NCI-H2196 treated with DMSO at 0.1 percent for 48 hours (cell line): ENCODE data around the gene BCAS1.

Source experiments
- DNase-seq: peaks from one replicate; lab custom pipeline; 2025; ENCODE audit not compliant: unreplicated experiment; lab: John Stamatoyannopoulos, UW

BCAS1 gene

DNA sequence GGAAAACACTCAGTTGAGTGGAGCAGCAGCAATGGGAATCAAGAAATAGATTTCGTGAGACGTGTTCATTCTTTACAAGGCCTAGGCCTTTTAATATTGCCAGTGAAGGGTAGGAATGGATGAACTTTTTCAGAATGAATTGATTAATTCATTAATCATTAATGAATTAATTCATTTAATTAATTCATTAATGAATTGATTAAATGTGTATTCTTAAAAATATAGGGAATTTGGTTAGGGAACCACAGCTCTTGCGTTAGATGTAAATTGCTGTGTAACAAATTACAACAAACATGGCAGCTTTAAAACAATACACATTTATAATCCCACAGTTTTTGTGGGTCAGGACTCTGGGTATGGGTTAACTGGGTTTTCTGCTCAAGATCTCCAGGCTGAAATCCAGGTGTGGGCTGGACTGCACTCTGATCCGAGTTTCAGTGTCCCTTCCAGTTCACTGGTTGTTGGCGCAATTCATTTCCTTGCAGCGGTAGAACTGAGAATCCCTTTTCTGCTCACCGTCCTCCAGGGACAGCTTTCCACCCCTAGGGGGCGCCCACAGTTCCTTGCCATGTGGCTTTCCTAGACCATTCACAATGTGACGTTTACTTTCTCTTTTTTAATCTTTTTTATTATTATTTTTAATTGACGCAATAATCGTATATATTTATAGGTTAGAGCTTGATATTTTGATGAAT is 32.8 kb upstream of the BCAS1 start:
- no peak for DNase-seq

DNA sequence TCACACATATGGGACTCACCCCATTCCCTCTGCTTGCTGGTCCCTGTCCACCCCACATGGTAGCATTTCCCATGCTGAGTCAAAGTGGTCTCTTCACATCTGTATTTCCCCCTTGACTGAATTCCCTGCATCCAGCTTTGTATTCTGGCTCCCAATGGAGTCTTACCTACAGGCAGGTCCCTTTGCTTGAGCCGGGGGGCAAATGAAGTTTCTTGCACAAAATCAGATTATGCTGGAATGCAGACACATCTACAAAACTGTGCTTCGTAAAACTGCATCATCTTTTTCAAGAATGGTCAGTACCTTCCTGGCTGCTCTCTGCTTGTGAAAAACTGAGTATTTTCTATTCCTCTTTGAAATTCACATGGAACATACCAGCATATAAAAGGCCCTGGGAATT is 32.1 kb upstream of the BCAS1 start:
- no peak for DNase-seq

DNA sequence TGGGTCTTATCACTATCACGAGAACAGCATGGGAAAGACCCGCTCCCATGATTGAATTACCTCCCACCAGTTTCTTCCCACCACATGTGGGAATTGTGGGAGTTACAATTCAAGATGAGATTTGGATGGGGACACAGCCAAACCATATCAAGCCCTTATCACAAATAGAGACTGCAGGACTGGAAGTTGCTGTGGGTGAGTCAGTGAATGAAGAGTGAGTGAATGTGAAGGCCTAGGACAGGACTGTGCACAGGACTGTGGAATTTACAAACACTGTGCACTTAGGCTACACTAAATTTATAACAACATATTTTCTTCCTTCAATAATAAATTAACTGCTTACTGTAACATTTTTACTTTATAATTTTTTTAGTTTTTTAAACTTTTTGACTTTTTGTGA is 30.2 kb upstream of the BCAS1 start:
- no peak for DNase-seq

DNA sequence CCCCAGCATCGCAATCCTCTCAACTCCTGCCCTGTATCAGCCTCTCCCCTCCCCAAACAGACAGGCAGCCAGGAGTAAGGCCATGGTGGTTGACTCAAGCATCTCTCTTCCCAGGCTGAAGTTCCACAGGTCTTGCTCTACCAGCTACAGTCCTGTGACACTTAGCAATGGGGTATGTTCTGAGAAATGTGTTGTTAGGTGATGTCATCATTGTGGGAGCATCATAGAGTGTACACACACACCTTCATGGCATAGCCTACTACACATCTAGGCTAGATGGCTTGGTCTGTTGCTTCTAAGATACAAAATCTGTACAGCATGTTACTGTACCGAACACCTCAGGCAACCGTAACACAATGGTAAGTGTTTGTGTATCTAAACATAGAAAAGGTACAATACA is 29.5 kb upstream of the BCAS1 start:
- no peak for DNase-seq

DNA sequence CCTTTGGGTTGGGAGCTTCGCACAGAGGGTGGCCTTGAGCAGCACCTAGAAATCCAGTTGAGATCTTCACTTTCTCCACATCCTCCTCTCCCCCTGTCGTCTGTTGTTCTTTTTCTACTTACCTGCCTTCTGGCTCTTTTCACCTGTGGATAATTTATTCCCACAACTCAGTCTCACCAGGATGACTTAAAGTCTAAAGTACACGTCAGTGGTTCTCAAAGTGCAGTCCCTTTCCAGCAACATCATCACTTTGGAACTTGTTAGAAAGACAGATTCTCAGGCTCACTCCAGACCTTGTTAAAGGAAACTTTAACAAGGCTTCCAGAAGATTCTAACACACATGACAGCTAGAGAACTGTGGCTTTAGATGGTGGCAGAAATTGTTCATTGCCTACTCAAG is 27.7 kb upstream of the BCAS1 start:
- DNase-seq = no peak

DNA sequence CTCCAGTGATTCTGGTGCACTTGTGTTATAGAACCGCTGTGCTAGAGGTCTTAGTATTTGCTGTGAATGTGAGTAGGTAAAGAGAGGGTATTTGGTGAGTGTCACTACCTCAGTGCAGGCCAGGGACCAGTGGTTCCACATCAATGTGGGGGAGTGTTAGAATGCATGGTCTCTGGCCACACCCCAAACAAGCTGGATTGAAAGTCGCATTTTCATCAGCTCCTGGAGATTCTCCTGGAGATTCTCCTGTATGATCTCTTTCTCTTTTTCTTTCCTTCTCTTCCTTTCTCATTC is 26.8 kb upstream of the BCAS1 start:
- DNase-seq = no peak

DNA sequence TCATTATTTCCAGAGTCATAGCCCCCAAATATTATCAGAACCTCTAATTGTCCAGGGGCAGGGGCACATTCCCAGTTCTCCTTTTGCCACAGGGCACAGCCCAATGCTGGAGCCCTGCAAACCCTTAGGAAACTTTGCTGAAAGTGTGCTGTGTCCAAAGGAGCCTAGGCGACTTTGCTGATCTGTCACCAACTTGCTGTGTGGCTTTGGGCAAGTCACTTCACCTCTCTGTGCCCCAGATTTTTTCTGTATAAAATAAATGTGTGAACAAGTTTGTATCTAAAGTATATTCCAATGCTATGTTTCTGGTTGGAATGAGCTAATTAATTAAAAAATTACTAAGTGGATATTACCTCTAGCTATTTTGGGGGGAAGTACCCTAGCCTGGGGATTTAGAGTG is 25.4 kb upstream of the BCAS1 start:
- DNase-seq = no peak

DNA sequence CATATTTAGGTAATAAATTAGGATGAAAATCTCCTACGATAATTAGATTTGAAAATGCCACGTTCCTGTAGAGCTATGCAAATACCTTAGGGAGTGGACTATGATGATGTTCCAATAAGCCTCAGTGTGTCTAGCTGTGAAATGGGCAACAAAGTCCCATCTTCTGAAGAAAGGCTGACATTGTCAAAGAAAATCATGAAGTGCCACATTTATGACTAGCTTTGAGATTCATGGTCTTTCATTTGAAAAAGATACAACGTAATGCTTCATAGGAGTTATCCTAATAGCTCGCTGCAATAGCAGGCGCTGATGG is 23.8 kb upstream of the BCAS1 start:
- DNase-seq = no peak

DNA sequence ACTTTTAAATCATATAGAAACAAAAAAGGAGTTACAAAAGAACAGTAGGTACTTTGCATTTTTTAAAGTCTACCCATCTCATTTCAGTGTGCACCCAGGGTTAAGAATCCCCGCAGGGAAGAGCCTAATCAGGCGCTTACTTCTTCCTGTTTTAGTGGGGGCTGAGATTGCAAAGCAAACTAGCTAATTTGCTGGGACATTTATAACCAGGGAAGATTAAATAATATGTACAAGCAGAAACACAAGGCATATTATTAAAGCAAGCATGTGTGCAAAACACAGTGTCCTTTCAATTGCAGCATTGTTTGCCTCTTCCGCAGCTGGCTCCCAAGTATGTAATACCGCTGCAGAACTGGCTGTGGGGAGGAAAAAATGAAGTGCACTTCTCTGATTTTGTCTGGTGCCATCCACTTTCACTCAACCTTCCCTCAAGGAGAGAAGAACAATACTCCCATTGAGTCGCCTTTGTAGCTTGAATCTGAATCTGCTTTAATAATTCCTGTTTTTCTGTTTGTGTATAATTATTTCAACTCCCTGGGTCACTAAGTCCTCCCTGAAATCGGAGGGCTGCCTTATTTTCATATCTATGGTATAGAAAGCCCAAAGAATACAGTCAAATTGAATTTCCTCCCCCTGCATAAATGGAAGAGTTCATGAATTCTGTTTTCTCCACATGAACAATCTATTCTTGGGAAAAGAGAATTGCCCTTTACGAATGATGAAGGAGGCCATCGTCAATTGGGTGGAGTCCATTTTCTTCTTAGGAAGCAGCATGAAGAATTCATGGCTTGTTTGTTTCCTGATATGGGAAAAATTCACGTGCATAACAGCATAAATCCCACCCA is 23.3 kb upstream of the BCAS1 start:
- no peak for DNase-seq

DNA sequence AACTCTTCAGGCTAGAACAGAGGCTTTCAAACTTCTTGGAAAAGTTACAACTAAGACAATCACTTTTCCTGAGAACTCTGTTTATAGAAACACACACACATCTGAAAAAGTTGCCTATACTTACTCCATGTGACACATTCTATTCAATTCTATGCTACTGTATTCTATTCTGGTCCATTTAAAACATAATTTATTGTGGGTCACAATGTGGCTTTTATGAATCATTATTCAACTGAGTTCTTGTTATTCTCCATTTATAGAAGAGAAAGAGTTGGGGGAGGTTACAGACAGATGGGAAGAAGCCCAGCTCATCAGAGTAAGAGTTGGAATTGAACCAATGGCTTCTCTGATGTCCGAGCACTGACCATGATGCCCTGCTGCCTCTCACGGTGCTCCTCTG is 21.6 kb upstream of the BCAS1 start:
- DNase-seq = no peak

DNA sequence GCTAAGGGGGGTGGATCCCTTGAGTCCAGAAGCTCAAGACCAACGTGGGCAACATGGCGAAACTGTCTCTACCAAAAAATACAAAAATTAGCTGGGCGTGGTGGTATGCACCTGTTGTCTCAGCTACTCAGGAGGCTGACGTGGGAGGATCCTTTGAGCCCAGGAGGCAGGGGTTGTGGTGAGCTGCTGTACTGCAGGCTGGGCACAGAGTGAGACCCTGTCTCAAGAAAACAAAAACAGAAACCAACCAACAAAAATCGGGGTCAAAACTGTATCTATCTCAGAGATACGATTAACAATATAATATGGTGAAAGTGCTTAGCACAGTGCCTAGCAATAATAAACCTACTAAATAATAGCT is 20.7 kb upstream of the BCAS1 start:
- no peak for DNase-seq

DNA sequence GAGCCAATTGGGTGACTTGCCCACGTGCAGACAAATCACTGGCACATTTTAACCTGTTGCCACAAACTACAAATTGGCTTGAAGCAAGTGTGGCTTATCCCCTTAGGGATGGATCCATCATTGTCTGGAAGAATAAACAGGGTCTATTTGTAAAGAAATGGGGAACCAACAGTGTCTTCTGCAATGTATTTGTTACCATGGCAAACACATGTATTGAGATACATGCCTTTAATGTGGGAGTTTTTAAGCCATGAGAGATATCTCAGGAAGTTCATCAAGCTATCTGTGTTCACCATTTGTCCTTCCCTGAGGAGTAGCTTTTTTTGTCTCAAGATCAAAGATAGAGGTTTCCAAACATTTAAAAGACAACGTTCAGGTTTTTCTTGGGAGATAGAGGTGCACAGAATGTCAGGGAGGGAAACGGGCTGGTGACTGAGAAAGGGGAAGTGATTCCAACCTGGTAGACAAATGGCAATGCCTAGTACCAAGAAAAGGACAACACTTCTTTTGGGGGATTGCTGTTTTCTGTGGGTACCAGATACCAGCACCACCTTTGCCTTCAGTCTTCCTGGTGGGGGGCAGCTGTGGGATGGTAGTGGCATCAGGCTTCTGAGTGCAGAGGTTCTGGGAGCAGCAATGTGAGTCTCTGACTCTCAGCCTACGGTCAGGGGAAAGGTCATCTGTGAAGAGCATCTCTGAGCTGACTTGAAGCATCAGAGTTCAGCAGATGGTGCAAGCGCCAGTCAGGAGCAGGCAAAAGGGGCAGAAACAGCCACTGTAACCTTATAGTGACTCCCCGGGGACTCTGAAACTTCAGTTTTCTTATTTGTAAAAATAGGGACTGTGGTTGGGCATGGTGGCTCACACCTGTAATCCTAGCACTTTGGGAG is 20.1 kb upstream of the BCAS1 start:
- DNase-seq = no peak

DNA sequence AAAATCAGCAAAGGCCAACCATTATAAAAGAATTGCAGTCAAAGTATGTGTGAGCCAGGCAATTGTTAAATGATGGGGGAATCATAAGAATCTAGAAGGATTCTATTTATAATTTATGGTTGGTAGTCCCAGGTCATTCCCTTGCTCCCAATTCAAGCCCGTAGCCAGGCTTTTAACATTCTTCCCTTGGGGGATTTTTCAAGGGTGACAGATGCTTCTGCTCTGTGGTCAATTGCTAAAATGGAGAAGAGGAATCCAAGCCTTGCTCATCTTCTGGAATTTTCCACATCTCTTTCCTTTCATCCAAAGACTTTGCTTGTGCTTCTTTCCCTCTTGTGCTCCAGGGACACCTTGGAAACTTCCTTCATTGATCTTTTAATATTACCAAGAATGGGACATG is 18.0 kb upstream of the BCAS1 start:
- no peak for DNase-seq

DNA sequence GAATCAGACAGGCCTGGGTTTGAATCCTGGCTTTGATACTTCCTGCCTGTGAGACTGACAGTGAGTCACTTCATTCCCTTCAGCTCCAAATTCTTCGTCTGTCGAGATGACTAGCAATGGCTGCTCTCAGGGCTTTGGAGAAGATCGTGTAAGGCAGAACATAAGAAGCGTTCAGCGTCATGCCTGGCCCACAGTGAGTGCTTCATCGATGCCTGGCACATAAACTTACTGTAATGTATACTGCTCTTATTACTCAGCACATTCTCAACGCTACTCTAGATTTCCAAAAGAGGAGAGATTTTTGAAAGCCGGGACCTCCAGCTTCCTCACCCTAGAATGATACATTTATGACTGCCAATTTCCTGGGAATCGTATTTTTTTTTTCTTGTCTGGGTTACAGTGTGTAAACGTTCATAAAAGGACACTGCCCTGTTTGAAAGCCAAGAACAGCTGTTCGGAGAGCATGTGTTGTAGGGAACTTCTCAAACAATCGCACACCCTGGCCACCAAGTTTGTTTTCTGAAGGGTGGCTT is 16.2 kb upstream of the BCAS1 start:
- no peak for DNase-seq

DNA sequence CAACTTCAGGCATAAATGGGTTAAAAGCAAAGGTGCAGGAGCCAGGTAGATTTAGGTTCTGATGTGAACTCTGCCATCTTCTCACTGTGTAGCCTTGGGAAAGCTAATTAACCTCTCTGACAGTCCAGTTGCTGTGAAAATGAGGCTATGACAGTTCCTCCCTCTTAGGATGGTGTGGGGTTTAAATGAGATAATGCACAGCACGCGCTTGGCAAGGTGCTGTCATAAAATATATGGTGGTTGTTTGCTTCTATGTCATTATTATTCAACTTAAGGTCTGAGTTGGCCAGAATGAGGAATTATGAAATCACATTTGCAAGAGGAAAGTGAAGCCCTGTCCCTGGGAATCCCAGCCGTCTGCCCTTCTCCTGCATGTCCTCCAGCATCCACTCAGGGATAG is 15.5 kb upstream of the BCAS1 start:
- DNase-seq = no peak

DNA sequence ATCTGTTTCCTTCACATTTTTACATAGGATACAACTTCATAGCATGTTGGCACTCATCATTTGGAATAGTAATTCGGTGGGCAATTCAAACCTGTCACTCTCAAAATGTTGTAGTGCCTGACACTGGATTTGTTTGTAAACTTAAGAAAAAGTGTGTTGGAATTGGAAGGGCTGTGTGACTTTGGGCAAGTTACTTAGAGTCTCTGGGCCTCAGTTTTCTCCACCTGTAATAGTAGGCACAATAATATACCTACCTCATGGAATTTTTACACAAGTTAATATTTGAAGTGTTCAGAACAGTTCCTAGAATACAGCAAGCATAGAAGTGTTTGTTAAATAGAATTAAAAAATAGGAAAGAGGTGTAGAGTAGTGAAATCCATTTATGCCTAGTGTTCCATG is 15.0 kb upstream of the BCAS1 start:
- no peak for DNase-seq

DNA sequence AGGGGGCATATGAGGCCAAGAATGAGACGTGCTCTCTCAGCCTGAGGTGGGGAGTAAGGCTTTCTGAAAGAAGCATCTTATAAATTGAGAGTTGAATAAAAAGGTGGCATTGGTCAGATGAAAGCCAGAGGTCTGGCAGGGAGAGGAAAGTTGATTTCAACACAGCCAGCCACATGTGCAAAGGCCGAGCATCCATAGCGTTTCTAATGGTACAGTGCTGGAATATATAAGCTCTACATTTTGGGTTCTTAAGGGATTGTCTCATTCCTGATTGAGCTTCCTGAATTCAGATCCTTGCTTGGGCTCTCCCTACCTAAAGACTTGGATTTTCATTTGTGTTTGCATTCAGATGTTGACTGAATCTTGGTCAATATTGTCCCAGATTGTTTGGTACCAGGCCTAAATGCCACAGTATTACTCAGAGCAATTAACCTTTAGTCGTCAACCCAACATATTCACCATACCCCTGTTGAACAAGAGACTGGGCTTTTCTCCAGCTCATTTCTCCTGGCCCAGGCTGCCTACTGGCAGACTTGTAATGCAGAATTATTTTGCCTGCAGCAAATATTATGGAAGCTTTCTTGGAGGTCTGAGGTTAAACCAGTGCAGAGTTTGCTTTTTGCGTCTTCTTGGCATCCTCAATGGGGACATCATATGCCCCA is 14.5 kb upstream of the BCAS1 start:
- DNase-seq = no peak

DNA sequence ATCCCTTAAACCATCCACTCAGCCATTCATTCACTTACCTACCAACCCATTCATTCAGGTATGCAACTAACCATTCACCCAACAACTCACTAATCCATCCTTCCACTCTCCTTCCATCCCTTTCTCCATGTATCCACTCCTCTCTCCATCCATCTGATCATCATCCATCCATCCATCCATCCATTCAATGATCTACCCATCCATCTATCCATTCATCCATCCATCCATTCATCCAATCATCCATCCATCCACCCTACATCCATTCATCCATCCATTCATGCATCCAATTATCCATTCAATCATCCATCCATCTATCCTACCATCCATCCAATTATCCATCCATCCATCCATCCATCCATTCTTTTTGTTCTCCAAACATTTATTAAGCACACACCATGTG is 13.8 kb upstream of the BCAS1 start:
- DNase-seq = no peak

DNA sequence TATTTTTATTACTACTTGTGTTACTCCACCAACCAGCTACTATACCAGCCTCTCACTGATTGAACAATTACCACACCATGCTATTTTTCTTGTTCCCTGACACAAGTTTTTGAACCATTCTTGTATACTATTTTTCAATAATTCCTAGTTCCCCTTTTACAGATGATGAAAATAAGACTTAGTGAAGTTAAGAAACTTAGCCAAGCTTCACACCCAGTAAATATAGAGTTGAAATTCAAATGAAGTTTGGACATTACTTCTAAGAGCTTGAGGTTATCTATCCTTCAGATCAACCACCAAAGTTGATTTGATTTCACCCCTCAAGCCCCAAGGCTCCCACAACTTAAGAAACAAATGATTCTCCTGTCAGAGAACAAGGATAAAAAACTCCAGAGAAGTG is 13.1 kb upstream of the BCAS1 start:
- DNase-seq = no peak

DNA sequence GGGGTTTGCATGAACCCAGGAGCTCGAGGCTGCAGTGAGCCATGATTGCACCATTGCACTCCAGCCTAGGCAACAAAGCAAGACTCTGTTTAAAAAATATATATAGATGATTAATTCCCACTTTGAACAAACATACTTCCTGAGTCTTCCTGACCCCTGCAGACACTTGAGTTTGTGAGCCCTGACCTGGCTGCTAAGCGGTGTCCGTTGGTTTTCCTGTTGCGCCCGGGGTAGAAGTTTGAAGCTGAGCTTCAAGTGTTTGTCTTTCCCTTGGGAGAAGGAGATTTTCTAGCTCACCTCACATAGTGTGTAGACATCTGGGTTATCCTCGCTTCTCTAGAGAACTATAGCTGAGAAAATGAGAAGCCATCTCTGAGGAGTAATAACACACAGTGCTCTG is 11.7 kb upstream of the BCAS1 start:
- no peak for DNase-seq

DNA sequence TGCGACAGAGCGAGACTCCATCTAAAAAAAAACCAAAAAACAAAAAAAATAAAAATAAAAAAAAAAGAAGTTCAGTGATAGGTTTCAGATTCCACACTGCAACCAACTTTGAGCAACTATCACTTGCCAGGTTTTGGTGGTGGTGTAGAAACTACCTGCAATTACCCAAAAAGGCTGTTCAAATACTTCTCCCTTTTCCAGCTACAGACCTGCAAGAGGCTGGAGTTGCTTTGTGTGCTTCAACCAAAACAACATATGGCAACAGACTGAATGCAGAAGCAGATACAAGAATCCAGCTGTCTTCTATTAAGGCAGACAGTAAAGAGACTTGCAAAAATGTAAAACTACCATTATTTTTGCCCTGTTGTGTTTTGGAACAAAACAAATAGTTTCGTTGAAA is 9.3 kb upstream of the BCAS1 start:
- no peak for DNase-seq
